ENCODE results near the gene SYTL2. TPM values are rescaled to one million over a fixed set of nuclear protein-coding genes. Genes with fewer than 3 reads are reported as not detected.

SYTL2 gene
- 81.9 TPM for total RNA-seq

GRCh38 chr11:85810871-85811611, at the start of gene SYTL2:
Gene SYTL2 (minus strand): TSS chr11:85811141. CDS start chr11:85757725, 53,416 bp downstream.

GRCh38 chr11:85855341-85855656, 44.4 kb upstream of the SYTL2 start, which contains the start of gene CCDC83:
Gene CCDC83 (plus strand): TSS chr11:85855383. CDS start chr11:85865124, 9,741 bp downstream.

DNA sequence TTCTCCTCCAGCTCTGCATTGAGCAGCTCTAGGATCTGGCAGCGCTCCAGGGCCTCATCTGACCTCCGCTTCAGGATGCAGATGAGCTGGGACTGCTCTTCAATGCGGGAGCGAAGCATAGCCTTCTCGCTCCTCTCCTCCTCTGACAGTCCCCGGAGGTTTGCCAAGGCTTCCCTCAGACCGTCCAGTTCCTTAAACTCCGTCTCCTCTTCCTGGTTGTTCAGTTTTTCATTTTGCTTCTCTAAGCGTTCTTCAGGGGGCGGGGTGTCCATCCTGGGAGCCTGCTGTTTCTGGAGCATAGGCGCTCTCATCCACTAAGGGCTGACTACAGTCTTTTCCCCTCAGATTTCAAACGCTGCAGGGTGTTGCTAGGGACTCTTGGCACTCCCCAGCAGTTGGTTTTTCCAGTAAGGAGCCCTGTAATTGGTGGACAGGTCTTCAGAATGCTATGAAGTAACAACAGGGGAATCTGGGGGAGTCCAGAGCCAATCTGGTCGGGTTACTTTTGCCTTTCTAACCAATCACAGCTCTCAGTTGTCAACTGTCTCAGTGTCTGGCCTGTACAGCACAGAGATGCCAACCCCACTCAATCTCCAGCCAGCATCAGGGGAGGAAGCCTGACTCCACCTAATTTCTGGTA, 125.0 kb downstream of the SYTL2 start, which contains the start of gene CCDC89:
TSS of gene CCDC89 (minus strand) at position 376 of the 640 bp plus-strand sequence. CDS start at position 311, 65 bp downstream.

DNA sequence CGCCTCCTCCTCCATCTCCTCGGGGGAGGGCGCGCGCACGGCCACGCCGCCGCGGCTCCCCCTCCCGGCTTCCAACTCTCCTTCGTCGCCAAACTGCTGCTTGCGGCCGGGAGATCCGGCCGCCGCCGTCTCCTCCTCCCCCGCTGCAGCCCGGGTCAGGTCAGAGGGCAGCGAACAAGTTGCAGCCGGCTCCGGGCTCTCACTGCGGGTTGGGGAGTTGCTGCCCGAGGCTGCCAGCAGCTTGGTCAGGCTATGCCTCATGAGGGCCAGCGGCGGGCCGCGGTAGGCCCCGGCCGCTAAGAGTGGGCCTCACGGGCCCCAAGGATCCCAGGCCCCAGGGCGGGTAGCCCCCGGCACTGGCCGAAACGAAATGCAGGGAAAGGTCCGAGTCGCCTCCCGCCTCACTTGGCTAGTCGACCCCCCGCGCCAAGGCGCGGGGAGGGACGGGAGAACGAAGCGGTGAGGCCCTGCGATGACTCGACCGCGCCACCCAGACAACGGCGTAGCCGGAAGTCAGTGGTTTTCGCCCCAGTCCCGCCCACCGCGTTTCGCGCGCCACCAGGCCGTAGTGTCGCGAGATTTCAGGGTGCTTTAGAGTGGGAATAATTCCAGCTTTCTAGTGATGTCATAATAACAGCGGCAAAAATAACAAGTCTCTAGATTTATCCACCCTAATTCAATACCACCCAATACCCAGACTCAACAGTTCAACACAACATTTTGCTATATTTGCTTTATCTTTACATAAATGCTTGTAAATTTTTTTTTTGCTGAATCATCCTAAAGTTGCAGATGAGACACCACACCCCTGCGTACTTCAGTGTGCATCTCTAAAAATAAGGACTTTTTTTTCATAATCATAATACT, 146.1 kb downstream of the SYTL2 start, which contains the start of gene CREBZF:
TSS of gene CREBZF (minus strand) at position 515 of the 867 bp plus-strand sequence. CDS start at position 261, 254 bp downstream.

DNA sequence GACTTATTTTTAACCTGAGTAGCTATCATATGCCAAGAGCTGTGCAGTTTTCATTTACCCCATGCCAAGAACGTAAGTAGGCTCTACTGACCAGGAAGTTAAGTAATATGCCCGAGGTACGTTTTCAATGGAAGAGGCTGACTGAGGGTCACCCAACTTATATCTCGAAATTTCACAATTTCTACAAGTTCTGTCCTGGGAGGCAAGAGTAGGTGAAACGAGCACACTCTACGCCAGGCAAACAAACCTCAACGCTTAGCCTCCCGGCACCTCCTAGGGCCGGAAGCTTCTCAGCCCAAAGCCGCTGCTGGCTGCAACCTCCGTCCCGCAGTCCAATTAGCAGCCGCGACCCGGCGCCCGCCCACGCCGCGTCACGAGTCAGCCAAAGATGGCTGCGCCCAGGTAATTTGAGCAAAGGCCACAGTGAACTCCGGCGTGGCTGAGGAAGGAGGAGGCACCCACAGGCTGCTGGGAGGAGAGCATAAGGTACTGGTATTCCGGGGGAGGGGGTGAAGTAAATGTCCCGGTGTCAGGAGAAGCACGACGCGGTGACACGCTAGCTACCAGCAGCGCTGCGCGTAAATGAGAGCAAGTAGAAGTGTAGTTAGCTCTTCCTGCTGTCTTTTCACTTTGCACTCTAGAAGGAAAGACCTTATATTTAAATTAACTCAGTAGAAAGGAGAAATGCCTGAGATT, 163.2 kb downstream of the SYTL2 start, which contains the start of gene TMEM126A:
TSS of gene TMEM126A (plus strand) at position 364 of the 696 bp plus-strand sequence. CDS start 2,289 bp downstream, outside the sequence.

Other genes starting within 250 kb of the SYTL2 start
- 21.3 TPM for gene DLG2, start 183.8 kb downstream of the SYTL2 start, total RNA-seq
- gene TMEM126B, start 182.5 kb downstream of the SYTL2 start, total RNA-seq: 34.4 TPM
- 16.6 TPM for gene TMEM126A, start 163.2 kb downstream of the SYTL2 start, total RNA-seq
- gene CREBZF, start 146.0 kb downstream of the SYTL2 start, total RNA-seq: 96.7 TPM
- gene CCDC89, start 124.9 kb downstream of the SYTL2 start, total RNA-seq: 3.7 TPM
- gene CCDC83, start 44.2 kb upstream of the SYTL2 start, total RNA-seq: not detected

Data from metanephros (tissue), 1 donor.